IMR-90 (cell line): ENCODE results near the gene CTNND2. TPM values are rescaled to one million over a fixed set of nuclear protein-coding genes. Genes with fewer than 3 reads are reported as not detected.

Experiments
- ATAC-seq: fragments of 200-7000 bp; cut with Tn5 transposase; 2 replicates; pipeline ENCODE4 v1.9.1; 2020; ENCODE audit warnings: low read depth, mild to moderate bottlenecking, moderate library complexity
- BruUV-seq: library from RNA; stranded (reverse); fragments of 400-500 nt; replicated peaks from 2 replicates; lab custom pipeline; 2021; lab: Mats Ljungman, UMichigan
- CTCF ChIA-PET: fragments of 300-600 bp; formaldehyde crosslinking; extraction: SDS; loops from one replicate; lab custom pipeline; 2021; ENCODE audit warnings: antibody characterized with exemption; lab: Yijun Ruan, JAX
- POLR2A ChIA-PET: fragments of 300-600 bp; sonication (Branson Sonifier 250); formaldehyde crosslinking; loops from one replicate; lab custom pipeline; 2022; ENCODE audit warnings: antibody characterized with exemption; ENCODE audit not compliant: unreplicated experiment; lab: Charles Lee
- DNase-seq: peaks from one replicate; pipeline ENCODE4 v3.0.0; 2013
- H2AFZ ChIP-seq: replicated peaks from 2 replicates; pipeline ENCODE3; 2013; ENCODE audit warnings: low read length, mild to moderate bottlenecking; ENCODE audit not compliant: poor library complexity
- H2AK5ac ChIP-seq: 2 replicates; pipeline ENCODE4 v1.6.1; 2013; ENCODE audit warnings: low read depth, low read length, inconsistent platforms
- H2AK9ac ChIP-seq: replicated peaks from 2 replicates; pipeline ENCODE3; 2013; ENCODE audit warnings: mild to moderate bottlenecking, low read depth, low read length, moderate library complexity; ENCODE audit not compliant: poor library complexity
- H2BK120ac ChIP-seq: 2 replicates; pipeline ENCODE4 v1.6.1; 2013; ENCODE audit warnings: low read depth, low read length, inconsistent platforms
- H2BK15ac ChIP-seq: 3 replicates; pipeline ENCODE4 v1.6.1; 2013; ENCODE audit warnings: low read depth, low read length, inconsistent platforms
- H2BK20ac ChIP-seq: 2 replicates; pipeline ENCODE4 v1.6.1; 2013; ENCODE audit warnings: low read depth, mild to moderate bottlenecking, inconsistent platforms, low read length, moderate library complexity
- H2BK5ac ChIP-seq: 2 replicates; pipeline ENCODE4 v1.6.1; 2013; ENCODE audit warnings: mild to moderate bottlenecking, low read depth, low read length, inconsistent platforms; ENCODE audit not compliant: poor library complexity, severe bottlenecking
- H3K14ac ChIP-seq: replicated peaks from 2 replicates; pipeline ENCODE4 v1.6.1; 2013; ENCODE audit warnings: low read depth, low read length, inconsistent platforms
- H3K18ac ChIP-seq: 2 replicates; pipeline ENCODE4 v1.6.1; 2013; ENCODE audit warnings: low read depth, low read length, control low read depth
- H3K23ac ChIP-seq: 2 replicates; pipeline ENCODE4 v1.6.1; 2013; ENCODE audit warnings: low read depth, low read length, inconsistent platforms
- H3K27ac ChIP-seq: 2 replicates; pipeline ENCODE4 v1.5.1; 2013; ENCODE audit warnings: mild to moderate bottlenecking, control low read depth, low read length; ENCODE audit not compliant: insufficient read depth
- H3K27me3 ChIP-seq: 2 replicates; pipeline ENCODE4 v1.6.1; 2013; ENCODE audit warnings: low read length; ENCODE audit not compliant: control insufficient read depth, insufficient read depth
- H3K36me3 ChIP-seq: 2 replicates; pipeline ENCODE4 v1.6.1; 2013; ENCODE audit warnings: low read length, mixed read lengths; ENCODE audit not compliant: control insufficient read depth, insufficient read depth
- H3K4ac ChIP-seq: 2 replicates; pipeline ENCODE4 v1.6.1; 2013; ENCODE audit warnings: low read depth, low read length, inconsistent platforms
- H3K4me1 ChIP-seq: 2 replicates; pipeline ENCODE4 v1.6.1; 2013; ENCODE audit warnings: low read length, mixed read lengths; ENCODE audit not compliant: control insufficient read depth, insufficient read depth
- H3K4me2 ChIP-seq: 2 replicates; pipeline ENCODE4 v1.6.1; 2013; ENCODE audit warnings: low read depth, mild to moderate bottlenecking, control low read depth, low read length, moderate library complexity
- H3K4me3 ChIP-seq: 2 replicates; pipeline ENCODE4 v1.5.1; 2013; ENCODE audit warnings: low read depth, mild to moderate bottlenecking, control low read depth, low read length, moderate library complexity; ENCODE audit not compliant: insufficient read depth
- H3K56ac ChIP-seq: 2 replicates; pipeline ENCODE4 v1.6.1; 2013; ENCODE audit warnings: low read length, inconsistent platforms; ENCODE audit not compliant: insufficient read depth; ENCODE audit errors: extremely low read depth
- H3K79me1 ChIP-seq, 2 experiments: 2 replicates each; pipeline ENCODE4 v1.6.1; 2013; ENCODE audit warnings: low read length in 2 of 2, inconsistent platforms in 1 of 2, low read depth in 1 of 2
- H3K9ac ChIP-seq: 2 replicates; pipeline ENCODE4 v1.6.1; 2013; ENCODE audit warnings: low read depth, low read length, control low read depth
- H3K9me1 ChIP-seq: 2 replicates; pipeline ENCODE4 v1.6.1; 2013; ENCODE audit warnings: low read length, inconsistent platforms; ENCODE audit not compliant: insufficient read depth
- H3K9me3 ChIP-seq: 2 replicates; pipeline ENCODE4 v1.6.1; 2013; ENCODE audit warnings: low read length; ENCODE audit not compliant: control insufficient read depth, insufficient read depth
- H4K20me1 ChIP-seq: 2 replicates; pipeline ENCODE4 v1.6.1; 2013; ENCODE audit warnings: low read length, inconsistent platforms; ENCODE audit not compliant: insufficient read depth
- H4K5ac ChIP-seq: 2 replicates; pipeline ENCODE4 v1.6.1; 2013; ENCODE audit warnings: mild to moderate bottlenecking, low read depth, low read length, control low read depth
- H4K8ac ChIP-seq, 2 experiments: 2 replicates each; pipeline ENCODE4 v1.6.1; 2013; ENCODE audit warnings: low read depth in 2 of 2, low read length in 2 of 2, control low read depth in 1 of 2, inconsistent platforms in 1 of 2
- H4K91ac ChIP-seq: 2 replicates; pipeline ENCODE4 v1.6.1; 2013; ENCODE audit warnings: low read depth, low read length, inconsistent platforms; ENCODE audit not compliant: insufficient read depth
- BHLHE40 ChIP-seq: fragments of 150-350 bp; IDR thresholded peaks from 2 replicates; pipeline ENCODE4 v1.6.1; 2016; ENCODE audit warnings: mild to moderate bottlenecking, low read depth, low read length
- CEBPB ChIP-seq: IDR thresholded peaks from 2 replicates; pipeline ENCODE4 v1.6.1; 2012; ENCODE audit warnings: low read depth, low read length, improper control_type of control experiment
- CHD1 ChIP-seq: IDR thresholded peaks from 2 replicates; pipeline ENCODE4 v1.6.1; 2012; ENCODE audit warnings: low read depth, low read length, improper control_type of control experiment
- CTCF ChIP-seq: conservative IDR thresholded peaks from 2 replicates; pipeline ENCODE4 v1.5.1; 2012; ENCODE audit warnings: mild to moderate bottlenecking, low read depth, low read length, improper control_type of control experiment
- ELK1 ChIP-seq: fragments of 150-350 bp; IDR thresholded peaks from 2 replicates; pipeline ENCODE4 v1.6.1; 2016; ENCODE audit warnings: low read depth, mild to moderate bottlenecking, low read length, moderate library complexity, borderline replicate concordance
- FOS ChIP-seq: fragments of 150-350 bp; IDR thresholded peaks from 2 replicates; pipeline ENCODE4 v1.6.1; 2016; ENCODE audit warnings: low read depth, low read length
- MAFK ChIP-seq: IDR thresholded peaks from 2 replicates; pipeline ENCODE4 v1.6.1; 2012; ENCODE audit warnings: low read depth, low read length, improper control_type of control experiment
- MAZ ChIP-seq: IDR thresholded peaks from 2 replicates; pipeline ENCODE4 v1.6.1; 2012; ENCODE audit warnings: low read depth, mild to moderate bottlenecking, low read length, improper control_type of control experiment, moderate library complexity, borderline replicate concordance
- MXI1 ChIP-seq: IDR thresholded peaks from 2 replicates; pipeline ENCODE4 v1.6.1; 2012; ENCODE audit warnings: low read depth, mild to moderate bottlenecking, low read length, moderate library complexity, borderline replicate concordance
- NFE2L2 ChIP-seq: fragments of 150-350 bp; IDR thresholded peaks from 2 replicates; pipeline ENCODE4 v1.6.1; 2016; ENCODE audit warnings: low read depth, mild to moderate bottlenecking, low read length
- POLR2A ChIP-seq: IDR thresholded peaks from 2 replicates; pipeline ENCODE4 v1.6.1; 2012; ENCODE audit warnings: mild to moderate bottlenecking, low read depth, low read length
- RAD21 ChIP-seq: IDR thresholded peaks from 2 replicates; pipeline ENCODE4 v1.6.1; 2012; ENCODE audit warnings: low read length, improper control_type of control experiment
- RCOR1 ChIP-seq: IDR thresholded peaks from 2 replicates; pipeline ENCODE4 v1.6.1; 2012; ENCODE audit warnings: mild to moderate bottlenecking, low read length, improper control_type of control experiment; ENCODE audit not compliant: insufficient replicate concordance
- RFX5 ChIP-seq: IDR thresholded peaks from 2 replicates; pipeline ENCODE4 v1.8.0; 2012; ENCODE audit warnings: low read depth, mild to moderate bottlenecking, low read length, moderate library complexity
- SMC3 ChIP-seq: fragments of 150-350 bp; IDR thresholded peaks from 2 replicates; pipeline ENCODE4 v1.6.1; 2016; ENCODE audit warnings: low read depth, mild to moderate bottlenecking, antibody characterized with exemption, low read length, moderate library complexity
- USF2 ChIP-seq: fragments of 150-350 bp; IDR thresholded peaks from 2 replicates; pipeline ENCODE4 v1.6.1; 2017; ENCODE audit warnings: mild to moderate bottlenecking, antibody characterized with exemption, low read length, low read depth
- WGBS, 2 experiments: methylation state at CpG; one replicate each; pipeline versions ENCODE4 v1.1.5 to v1.1.7; 2013; ENCODE audit warnings: missing lambda C conversion rate in 2 of 2; ENCODE audit not compliant: insufficient read length in 1 of 2; ENCODE audit errors: extremely low coverage in 2 of 2; 5-methylcytosine and 5-hydroxymethylcytosine counted together
- dilution Hi-C: fragments of 300-500 bp; cut with HindIII; formaldehyde crosslinking; loops from one replicate; pipeline ENCODE4 v1.14.3; 2018; ENCODE audit warnings: low sequenced_read_pairs; ENCODE audit not compliant: unreplicated experiment
- in situ Hi-C: fragments of 300-500 bp; cut with MboI; formaldehyde crosslinking; loops from 3 replicates; pipeline ENCODE4 v1.14.3; 2019; ENCODE audit warnings: low sequenced_read_pairs, inconsistent platforms, mixed read lengths
- intact Hi-C: fragments of 100-400 bp; cut with micrococcal nuclease; formaldehyde crosslinking; loops from 2 replicates; pipeline ENCODE4 v1.10.0; 2022
- polyA plus RNA-seq, 3 experiments: library from polyadenylated mRNA; depleted of rRNA; stranded (reverse); fragments of >200 nt; gene quantifications; 2 replicates each; pipeline ENCODE4 v1.2.3, GENCODE V29; 2012; ENCODE audit warnings: low replicate concordance in 1 of 3
- total RNA-seq: library from RNA; depleted of rRNA; stranded (reverse); fragments of >200 nt; gene quantifications from 2 replicates; pipeline ENCODE4 v1.2.3, GENCODE V29; 2012

The CTNND2 gene
- total and polyA plus RNA-seq, 2 of the 4 experiments (the other 2 are of a cell fraction): not detected

- no peak for ATAC-seq
- Histone ChIP-seq H2BK20ac (no peak overlapping the region), H3K9me1 (no peaks in the 10 kb centered on the region), H3K4me1 (no peaks in the 10 kb centered on the region), H3K56ac (no peak overlapping the region), H3K4me2 (no peak overlapping the region), H3K9ac (no peak overlapping the region), H2BK15ac (no peak overlapping the region), H3K9me3 (peaks cover 12% of the 10 kb centered on the region), H2AK5ac (no peak overlapping the region), H2AK9ac (no peak overlapping the region), H2AFZ (no peak overlapping the region), H3K4ac (no peak overlapping the region), H2BK5ac (no peak overlapping the region), H3K4me3 (no peak overlapping the region), H4K5ac (no peak overlapping the region), H3K27me3 (no peaks in the 10 kb centered on the region), H2BK120ac (no peak overlapping the region), H3K18ac (no peak overlapping the region), H4K91ac (no peak overlapping the region), H3K27ac (no peak overlapping the region), H4K20me1 (no peaks in the 10 kb centered on the region), H3K36me3 (no peaks in the 10 kb centered on the region), H3K14ac (no peak overlapping the region), H4K8ac (no peak overlapping the region), H3K79me1 (no peaks in the 10 kb centered on the region), H3K23ac (no peak overlapping the region)
- no CpG with 5 or more reads among the region's 6 CpGs for WGBS, 2 experiments
- dilution Hi-C loops: no loop called here
- CTCF ChIA-PET: no interaction called here
- DNase-seq: no peak
- POLR2A ChIA-PET: no interaction called here
- intact Hi-C loops: no loop called here
- in situ Hi-C loops: no loop called here
- TF ChIP-seq CEBPB: no peak
- TF ChIP-seq FOS: no peak
- TF ChIP-seq CHD1: no peak
- TF ChIP-seq ELK1: no peak
- no peak for TF ChIP-seq POLR2A
- no peak for TF ChIP-seq NFE2L2
- TF ChIP-seq BHLHE40: no peak
- no peak for TF ChIP-seq MAFK
- no peak for TF ChIP-seq MXI1
- TF ChIP-seq SMC3: no peak
- TF ChIP-seq CTCF: no peak
- TF ChIP-seq RCOR1: no peak
- TF ChIP-seq USF2: no peak
- TF ChIP-seq RFX5: no peak
- TF ChIP-seq MAZ: no peak
- no peak for TF ChIP-seq RAD21
- BruUV-seq: no TSS peak
Observed at GRCh38 chr5:11785771-11786352, 118.4 kb downstream of the CTNND2 start.
